H1 (cell line): ENCODE results near the gene MYH3. TPM values are rescaled to one million over a fixed set of nuclear protein-coding genes. Genes with fewer than 3 reads are reported as not detected.

ENCODE experiments used
- CTCF ChIA-PET: fragments of 300-600 bp; sonication (Branson Sonifier 250); formaldehyde crosslinking; loops from one replicate; lab custom pipeline; 2021; ENCODE audit not compliant: partially characterized antibody; lab: Charles Lee
- POLR2A ChIA-PET: fragments of 300-600 bp; sonication (Branson Sonifier 250); formaldehyde crosslinking; loops from one replicate; lab custom pipeline; 2021; ENCODE audit warnings: inconsistent platforms; ENCODE audit not compliant: partially characterized antibody; lab: Charles Lee
- DNase-seq, 2 experiments: peaks; one replicate each; pipeline versions ENCODE4 v3.0.0 to v3.0.0-alpha.2; 2010 to 2022; ENCODE audit warnings: low spot score in 2 of 2, low read depth in 1 of 2, mixed read lengths in 1 of 2
- FAIRE-seq: peaks from 2 replicates; lab custom pipeline; 2011; peaks lifted over from hg19 to GRCh38; lab: Jason Lieb, UNC
- H2AFZ ChIP-seq: 2 replicates; pipeline ENCODE4 v1.8.1; 2012; ENCODE audit warnings: low read length, inconsistent platforms
- H2AK5ac ChIP-seq: 2 replicates; pipeline ENCODE4 v1.6.1; 2013; ENCODE audit warnings: low read depth, low read length
- H2BK120ac ChIP-seq: replicated peaks from 2 replicates; pipeline ENCODE3; 2013; ENCODE audit warnings: low read depth, low read length, inconsistent platforms
- H2BK12ac ChIP-seq: 2 replicates; pipeline ENCODE4 v1.6.1; 2013; ENCODE audit warnings: low read depth, low read length
- H2BK15ac ChIP-seq: 2 replicates; pipeline ENCODE4 v1.6.1; 2013; ENCODE audit warnings: low read length
- H2BK20ac ChIP-seq: 2 replicates; pipeline ENCODE4 v1.6.1; 2013; ENCODE audit warnings: low read length
- H2BK5ac ChIP-seq: 2 replicates; pipeline ENCODE4 v1.6.1; 2013; ENCODE audit warnings: low read depth, low read length
- H3K14ac ChIP-seq: 2 replicates; pipeline ENCODE4 v1.6.1; 2013; ENCODE audit warnings: inconsistent platforms; ENCODE audit not compliant: insufficient read length
- H3K18ac ChIP-seq: 2 replicates; pipeline ENCODE4 v1.6.1; 2013; ENCODE audit warnings: low read length; ENCODE audit errors: extremely low read depth
- H3K23ac ChIP-seq: 2 replicates; pipeline ENCODE4 v1.6.1; 2013; ENCODE audit warnings: inconsistent platforms; ENCODE audit not compliant: insufficient read length
- H3K23me2 ChIP-seq: 2 replicates; pipeline ENCODE4 v1.6.1; 2013; ENCODE audit warnings: low read depth, low read length
- H3K27ac ChIP-seq: 2 replicates; pipeline ENCODE4 v1.6.1; 2011; ENCODE audit warnings: low read depth, low read length, inconsistent platforms
- H3K27me3 ChIP-seq, 4 experiments: replicated peaks in 1 of 4; 1 replicate in 1 of 4; 2 replicates in 3 of 4; pipeline versions ENCODE4 v1.6.1 to v1.8.1; 2011 to 2013; ENCODE audit warnings: low read length in 3 of 4, mild to moderate bottlenecking in 3 of 4, inconsistent platforms in 2 of 4, mixed read lengths in 2 of 4, moderate library complexity in 1 of 4; ENCODE audit not compliant: control insufficient read depth in 3 of 4, insufficient read depth in 3 of 4; ENCODE audit errors: extremely low read depth in 1 of 4
- H3K36me3 ChIP-seq, 4 experiments: 2 replicates each; pipeline versions ENCODE4 v1.6.1 to v1.8.1; 2011 to 2013; ENCODE audit warnings: mild to moderate bottlenecking in 4 of 4, low read length in 3 of 4, moderate library complexity in 2 of 4, control low read depth in 1 of 4, inconsistent platforms in 1 of 4; ENCODE audit not compliant: insufficient read depth in 4 of 4, control insufficient read depth in 2 of 4
- H3K4ac ChIP-seq: replicated peaks from 2 replicates; pipeline ENCODE3; 2013; ENCODE audit warnings: low read length, low read depth, mixed read lengths, inconsistent platforms; ENCODE audit not compliant: insufficient read length
- H3K4me1 ChIP-seq, 4 experiments: replicated peaks in 1 of 4; 1 replicate in 1 of 4; 2 replicates in 3 of 4; pipeline versions ENCODE4 v1.6.1 to v1.8.1; 2011 to 2013; ENCODE audit warnings: low read length in 3 of 4, inconsistent platforms in 2 of 4, mixed read lengths in 1 of 4; ENCODE audit not compliant: insufficient read depth in 4 of 4, control insufficient read depth in 3 of 4
- H3K4me2 ChIP-seq, 2 experiments: 2 replicates each; pipeline versions ENCODE4 v1.6.1 to v1.8.1; 2011 to 2013; ENCODE audit warnings: low read depth in 2 of 2, low read length in 2 of 2, control low read depth in 1 of 2, inconsistent platforms in 1 of 2, mild to moderate bottlenecking in 1 of 2; ENCODE audit not compliant: insufficient read depth in 1 of 2
- H3K4me3 ChIP-seq, 4 experiments: fragments of 200-600, 300-600 bp in 1 of 4; sonication (generic), shearing (Covaris generic), sonication (Bioruptor Twin) in 1 of 4; 2 replicates each; pipeline versions ENCODE4 v1.5.1 to v1.8.1; 2011 to 2016; ENCODE audit warnings: low read length in 4 of 4, low read depth in 3 of 4, control low read depth in 2 of 4, inconsistent platforms in 2 of 4, mild to moderate bottlenecking in 2 of 4, mixed read lengths in 1 of 4, moderate library complexity in 1 of 4; ENCODE audit not compliant: insufficient read depth in 2 of 4; ENCODE audit errors: extremely low read depth in 1 of 4
- H3K56ac ChIP-seq: replicated peaks from 2 replicates; pipeline ENCODE3; 2013; ENCODE audit warnings: low read depth, mild to moderate bottlenecking, mixed read lengths, low read length, inconsistent platforms; ENCODE audit not compliant: insufficient read length
- H3K79me1 ChIP-seq: 2 replicates; pipeline ENCODE4 v1.6.1; 2013; ENCODE audit warnings: low read depth, low read length, control low read depth
- H3K79me2 ChIP-seq, 2 experiments: 2 replicates each; pipeline versions ENCODE4 v1.6.1 to v1.8.1; 2012 to 2013; ENCODE audit warnings: low read length in 2 of 2, mild to moderate bottlenecking in 2 of 2, inconsistent platforms in 1 of 2; ENCODE audit not compliant: insufficient read depth in 2 of 2, control insufficient read depth in 1 of 2
- H3K9ac ChIP-seq, 4 experiments: replicated peaks in 1 of 4; 1 replicate in 1 of 4; 2 replicates in 3 of 4; pipeline versions ENCODE4 v1.6.1 to v1.8.1; 2011 to 2013; ENCODE audit warnings: low read depth in 3 of 4, low read length in 3 of 4, control low read depth in 2 of 4, mild to moderate bottlenecking in 2 of 4, moderate library complexity in 2 of 4, inconsistent platforms in 1 of 4; ENCODE audit errors: extremely low read depth in 1 of 4
- H3K9me3 ChIP-seq, 2 experiments: 2 replicates each; pipeline versions ENCODE4 v1.6.1 to v1.8.1; 2012 to 2013; ENCODE audit warnings: mild to moderate bottlenecking in 2 of 2, moderate library complexity in 2 of 2, control low read depth in 1 of 2, inconsistent platforms in 1 of 2, low read depth in 1 of 2, low read length in 1 of 2, mixed read lengths in 1 of 2; ENCODE audit not compliant: insufficient read depth in 2 of 2
- H4K20me1 ChIP-seq, 2 experiments: replicated peaks in 1 of 2; 2 replicates each; pipeline versions ENCODE3 to v1.8.1; 2011 to 2013; ENCODE audit warnings: inconsistent platforms in 2 of 2, low read length in 2 of 2, mild to moderate bottlenecking in 1 of 2; ENCODE audit not compliant: insufficient read depth in 2 of 2, control insufficient read depth in 1 of 2
- H4K5ac ChIP-seq: 2 replicates; pipeline ENCODE4 v1.6.1; 2013; ENCODE audit warnings: low read length, low read depth, mixed read lengths, inconsistent platforms; ENCODE audit not compliant: insufficient read length
- H4K8ac ChIP-seq: 2 replicates; pipeline ENCODE4 v1.8.0; 2013; ENCODE audit warnings: mild to moderate bottlenecking, moderate library complexity, low read length, inconsistent platforms; ENCODE audit not compliant: insufficient read depth; ENCODE audit errors: extremely low read depth
- H4K91ac ChIP-seq: replicated peaks from 2 replicates; pipeline ENCODE3; 2013; ENCODE audit warnings: low read length, mixed read lengths, inconsistent platforms; ENCODE audit not compliant: insufficient read length
- CHD1 ChIP-seq: IDR thresholded peaks from 2 replicates; pipeline ENCODE4 v1.6.1; 2012; ENCODE audit warnings: low read depth, low read length, improper control_type of control experiment
- CTBP2 ChIP-seq: IDR thresholded peaks from 2 replicates; pipeline ENCODE4 v1.7.0; 2011; ENCODE audit warnings: borderline replicate concordance, mild to moderate bottlenecking, moderate library complexity, mixed read lengths, low read length; ENCODE audit not compliant: insufficient read depth, insufficient read length
- EGR1 ChIP-seq: IDR thresholded peaks from 2 replicates; pipeline ENCODE4 v1.6.1; 2011; ENCODE audit warnings: low read depth, low read length, borderline replicate concordance
- EP300 ChIP-seq, 2 experiments: IDR thresholded peaks; 1 replicate in 1 of 2; 2 replicates in 1 of 2; pipeline ENCODE4 v1.6.1; 2011 to 2012; ENCODE audit warnings: low read depth in 2 of 2, low read length in 2 of 2, mild to moderate bottlenecking in 2 of 2, borderline replicate concordance in 1 of 2, inconsistent platforms in 1 of 2, moderate library complexity in 1 of 2
- FOSL1 ChIP-seq: IDR thresholded peaks from 2 replicates; pipeline ENCODE4 v1.6.1; 2011; ENCODE audit warnings: mild to moderate bottlenecking, low read depth, low read length, moderate library complexity; ENCODE audit not compliant: insufficient read depth
- MAFK ChIP-seq: IDR thresholded peaks from 2 replicates; pipeline ENCODE4 v1.6.1; 2012; ENCODE audit warnings: low read depth, mild to moderate bottlenecking, improper control_type of control experiment, low read length
- PHF8 ChIP-seq: fragments of 200-600 bp; sonication (generic); conservative IDR thresholded peaks from 2 replicates; pipeline ENCODE4 v1.7.1; 2012; ENCODE audit warnings: low read depth, mild to moderate bottlenecking, inconsistent platforms, low read length, moderate library complexity
- SIN3A ChIP-seq, 2 experiments: IDR thresholded peaks in 1 of 2; conservative IDR thresholded peaks in 1 of 2; 2 replicates each; pipeline ENCODE4 v1.6.1; 2011 to 2012; ENCODE audit warnings: low read length in 2 of 2, improper control_type of control experiment in 1 of 2, low read depth in 1 of 2, mild to moderate bottlenecking in 1 of 2
- SP1 ChIP-seq: IDR thresholded peaks from 2 replicates; pipeline ENCODE4 v1.6.1; 2011; ENCODE audit warnings: low read depth, low read length
- SP2 ChIP-seq: IDR thresholded peaks from 2 replicates; pipeline ENCODE4 v1.6.1; 2012; ENCODE audit warnings: mild to moderate bottlenecking, low read length, inconsistent platforms
- TBP ChIP-seq: IDR thresholded peaks from 2 replicates; pipeline ENCODE4 v1.6.1; 2011; ENCODE audit warnings: low read depth, low read length, improper control_type of control experiment
- USF2 ChIP-seq: IDR thresholded peaks from 2 replicates; pipeline ENCODE4 v1.6.1; 2011; ENCODE audit warnings: low read length, improper control_type of control experiment
- ZNF274 ChIP-seq: IDR thresholded peaks from 2 replicates; pipeline ENCODE4 v1.7.0; 2012; ENCODE audit warnings: low read length, borderline replicate concordance; ENCODE audit errors: extremely low read depth
- WGBS, 2 experiments: shearing (Covaris generic) in 1 of 2; methylation state at CpG; one replicate each; pipeline versions ENCODE4 v1.1.6 to v1.1.7; 2013 to 2015; ENCODE audit warnings: low lambda C conversion rate in 2 of 2, mixed read lengths in 2 of 2, inconsistent platforms in 1 of 2, low coverage in 1 of 2, missing lambda C conversion rate in 1 of 2; ENCODE audit not compliant: insufficient replicate concordance in 2 of 2, insufficient coverage in 1 of 2, insufficient read length in 1 of 2; ENCODE audit errors: extremely low coverage in 1 of 2, missing lambda C conversion rate in 1 of 2; 5-methylcytosine and 5-hydroxymethylcytosine counted together
- polyA plus RNA-seq, 7 experiments: library from polyadenylated mRNA; depleted of rRNA in 3 of 7; stranded (reverse) in 5 of 7; unstranded in 2 of 7; fragments of >200 nt in 5 of 7; fragments of 200-250 nt in 2 of 7; gene quantifications; 1 replicate in 5 of 7; 2 replicates in 1 of 7; 4 replicates in 1 of 7; pipeline versions ENCODE4 v1.2.1 to v1.2.3, GENCODE V29; 2011 to 2013; ENCODE audit warnings: missing spikeins in 2 of 7, mixed read lengths in 2 of 7
- total RNA-seq: library from RNA; stranded (reverse); fragmentation: NEBNext Ultra II Directional; extraction: Animal tissue kit (Norgen Biotek cat#: 25700); gene quantifications from 2 replicates; pipeline ENCODE4 v1.2.1, GENCODE V29; 2021

MYH3 gene
- total and polyA plus RNA-seq, 2 of the 8 experiments (the other 6 are each of a cell fraction or from before 2014, with no cell fraction given): 0.65 to 1.8 TPM

- H3K23ac ChIP-seq: no peak overlapping the region
- H2BK15ac ChIP-seq: no peak overlapping the region
- no peak overlapping the region for H4K91ac ChIP-seq
- WGBS, 2 experiments: 84% methylated on average over 4 of the region's 4 CpGs; no CpG with 5 or more reads in 1 of the 2 experiments
- no peak overlapping the region for H4K8ac ChIP-seq
- H3K79me2 ChIP-seq: no peaks in the 10 kb centered on the region
- no peaks in the 10 kb centered on the region for H3K9me3 ChIP-seq
- H3K4me3 ChIP-seq: no peak overlapping the region
- CTCF ChIA-PET: interaction anchor here (0.5 to 1.4 kb wide), 4 partner anchors 10 to 235 kb away, joined by 3 to 5 read pairs (median 3); no protein-coding TSS in a partner anchor
- FAIRE-seq: no peak
- no peaks in the 10 kb centered on the region for H3K4me1 ChIP-seq
- H4K20me1 ChIP-seq: no peaks in the 10 kb centered on the region
- no peak overlapping the region for H3K4ac ChIP-seq
- no peak overlapping the region for H3K18ac ChIP-seq
- no peak overlapping the region for H3K56ac ChIP-seq
- H3K27me3 ChIP-seq: no peaks in the 10 kb centered on the region
- H2BK20ac ChIP-seq: no peak overlapping the region
- POLR2A ChIA-PET: no interaction called here
- H2BK5ac ChIP-seq: no peak overlapping the region
- no peak overlapping the region for H3K4me2 ChIP-seq
- no peak overlapping the region for H4K5ac ChIP-seq
- H3K9ac ChIP-seq: no peak overlapping the region
- DNase-seq: no peak
- no peak overlapping the region for H2AFZ ChIP-seq
- H2BK120ac ChIP-seq: no peak overlapping the region
- no peak overlapping the region for H2AK5ac ChIP-seq
- H3K36me3 ChIP-seq: no peaks in the 10 kb centered on the region
- no peak overlapping the region for H3K27ac ChIP-seq
- H3K23me2 ChIP-seq: no peaks in the 10 kb centered on the region
- no peak overlapping the region for H2BK12ac ChIP-seq
- no peaks in the 10 kb centered on the region for H3K79me1 ChIP-seq
- no peak overlapping the region for H3K14ac ChIP-seq
- TF ChIP-seq EGR1: no peak
- no peak for TF ChIP-seq CTBP2
- TF ChIP-seq ZNF274: no peak
- TF ChIP-seq CHD1: no peak
- no peak for TF ChIP-seq PHF8
- TF ChIP-seq TBP: no peak
- TF ChIP-seq USF2: no peak
- TF ChIP-seq SP1: no peak
- TF ChIP-seq SP2: no peak
- no peak for TF ChIP-seq FOSL1
- TF ChIP-seq MAFK: no peak
- no peak for TF ChIP-seq EP300 (IDR thresholded peaks at IDR 0.05; ENCODE audit: borderline replicate concordance in 1 of 2, low read depth in 2 of 2, low read length in 2 of 2)
- TF ChIP-seq SIN3A (conservative IDR thresholded peaks at IDR 0.05 in 1 of 2, IDR thresholded peaks at IDR 0.05 in 1 of 2; ENCODE audit: low read depth in 1 of 2, low read length in 2 of 2): no peak
Observed at GRCh38 chr17:10583834-10584233, 73.3 kb downstream of the MYH3 start.
